ENCODE measurements around the gene FAM193B.

FAM193B gene

DNA sequence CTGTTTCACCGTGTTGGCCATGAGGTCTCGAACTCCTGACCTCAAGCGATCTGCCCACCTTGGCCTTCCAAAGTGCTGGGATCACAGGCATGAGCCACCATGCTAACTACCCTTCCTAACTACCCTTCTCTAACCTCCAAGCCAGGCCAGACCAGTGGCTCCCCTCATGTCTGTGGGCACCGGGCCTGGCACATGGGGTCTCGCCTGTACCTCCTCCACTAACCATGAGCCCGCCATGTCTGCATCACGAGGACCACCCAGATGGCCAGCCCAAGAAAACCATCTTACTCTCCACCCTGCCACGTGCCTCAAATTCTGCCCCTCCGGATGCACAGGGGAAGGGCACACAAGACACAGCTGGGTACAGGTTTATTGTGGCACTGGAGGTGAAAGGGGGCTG is 71.3 kb downstream of the FAM193B start:
- H3K4me3 ChIP-seq (ENCODE audit: low read depth, low read length) = no peak overlapping the region
- TF ChIP-seq, protein P1, sequence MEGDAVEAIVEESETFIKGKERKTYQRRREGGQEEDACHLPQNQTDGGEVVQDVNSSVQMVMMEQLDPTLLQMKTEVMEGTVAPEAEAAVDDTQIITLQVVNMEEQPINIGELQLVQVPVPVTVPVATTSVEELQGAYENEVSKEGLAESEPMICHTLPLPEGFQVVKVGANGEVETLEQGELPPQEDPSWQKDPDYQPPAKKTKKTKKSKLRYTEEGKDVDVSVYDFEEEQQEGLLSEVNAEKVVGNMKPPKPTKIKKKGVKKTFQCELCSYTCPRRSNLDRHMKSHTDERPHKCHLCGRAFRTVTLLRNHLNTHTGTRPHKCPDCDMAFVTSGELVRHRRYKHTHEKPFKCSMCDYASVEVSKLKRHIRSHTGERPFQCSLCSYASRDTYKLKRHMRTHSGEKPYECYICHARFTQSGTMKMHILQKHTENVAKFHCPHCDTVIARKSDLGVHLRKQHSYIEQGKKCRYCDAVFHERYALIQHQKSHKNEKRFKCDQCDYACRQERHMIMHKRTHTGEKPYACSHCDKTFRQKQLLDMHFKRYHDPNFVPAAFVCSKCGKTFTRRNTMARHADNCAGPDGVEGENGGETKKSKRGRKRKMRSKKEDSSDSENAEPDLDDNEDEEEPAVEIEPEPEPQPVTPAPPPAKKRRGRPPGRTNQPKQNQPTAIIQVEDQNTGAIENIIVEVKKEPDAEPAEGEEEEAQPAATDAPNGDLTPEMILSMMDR (IDR thresholded peaks at IDR 0.05; ENCODE audit: low read depth, low read length) = no peak

DNA sequence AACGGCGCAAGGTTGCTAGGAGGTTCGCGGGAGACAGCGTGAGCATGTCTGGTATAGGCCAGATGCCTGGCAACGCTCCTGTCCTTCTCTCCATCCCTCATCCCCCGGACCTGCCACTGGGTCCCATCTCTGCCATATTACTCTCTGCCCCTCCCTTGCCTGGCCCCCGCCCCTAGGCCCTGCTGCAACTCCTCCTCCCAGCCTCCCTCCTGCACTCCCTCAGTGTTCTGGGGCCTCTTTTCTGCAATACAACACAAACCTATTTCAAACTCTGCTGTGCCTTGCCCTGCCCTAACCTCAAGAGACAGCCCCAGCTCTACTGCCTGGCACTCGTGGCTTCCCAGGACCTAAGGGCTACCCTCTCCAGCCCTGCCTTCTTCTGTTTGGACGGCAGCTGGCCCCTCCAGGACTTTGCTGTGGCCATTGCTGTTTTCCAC is 72.0 kb downstream of the FAM193B start:
- no peak overlapping the region for H3K4me3 ChIP-seq (ENCODE audit: low read depth, low read length)
- TF ChIP-seq, protein P1 (IDR thresholded peaks at IDR 0.05; ENCODE audit: low read depth, low read length) = no peak

DNA sequence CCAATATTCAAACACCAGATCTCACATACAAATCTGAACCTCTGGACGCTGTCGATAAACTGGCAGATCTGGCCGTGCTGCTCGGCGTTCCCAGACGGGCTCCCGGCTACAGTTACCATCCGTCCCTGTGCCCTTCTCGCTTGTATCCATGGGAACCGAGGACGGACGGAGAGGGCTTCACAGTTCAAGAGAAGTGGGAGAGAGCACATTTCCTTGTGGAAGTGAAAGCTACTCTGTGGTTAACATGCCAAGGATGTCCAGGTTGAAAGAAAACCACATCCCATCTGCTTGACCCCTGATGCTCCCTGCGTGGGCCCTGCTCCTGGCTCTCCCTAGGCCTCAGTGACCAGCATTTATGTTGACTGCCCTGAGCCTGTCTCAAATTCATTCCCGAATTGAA is 74.6 kb downstream of the FAM193B start:
- no peak overlapping the region for H3K4me3 ChIP-seq (ENCODE audit: low read depth, low read length)
- TF ChIP-seq, protein P1 (IDR thresholded peaks at IDR 0.05; ENCODE audit: low read depth, low read length) = no peak

DNA sequence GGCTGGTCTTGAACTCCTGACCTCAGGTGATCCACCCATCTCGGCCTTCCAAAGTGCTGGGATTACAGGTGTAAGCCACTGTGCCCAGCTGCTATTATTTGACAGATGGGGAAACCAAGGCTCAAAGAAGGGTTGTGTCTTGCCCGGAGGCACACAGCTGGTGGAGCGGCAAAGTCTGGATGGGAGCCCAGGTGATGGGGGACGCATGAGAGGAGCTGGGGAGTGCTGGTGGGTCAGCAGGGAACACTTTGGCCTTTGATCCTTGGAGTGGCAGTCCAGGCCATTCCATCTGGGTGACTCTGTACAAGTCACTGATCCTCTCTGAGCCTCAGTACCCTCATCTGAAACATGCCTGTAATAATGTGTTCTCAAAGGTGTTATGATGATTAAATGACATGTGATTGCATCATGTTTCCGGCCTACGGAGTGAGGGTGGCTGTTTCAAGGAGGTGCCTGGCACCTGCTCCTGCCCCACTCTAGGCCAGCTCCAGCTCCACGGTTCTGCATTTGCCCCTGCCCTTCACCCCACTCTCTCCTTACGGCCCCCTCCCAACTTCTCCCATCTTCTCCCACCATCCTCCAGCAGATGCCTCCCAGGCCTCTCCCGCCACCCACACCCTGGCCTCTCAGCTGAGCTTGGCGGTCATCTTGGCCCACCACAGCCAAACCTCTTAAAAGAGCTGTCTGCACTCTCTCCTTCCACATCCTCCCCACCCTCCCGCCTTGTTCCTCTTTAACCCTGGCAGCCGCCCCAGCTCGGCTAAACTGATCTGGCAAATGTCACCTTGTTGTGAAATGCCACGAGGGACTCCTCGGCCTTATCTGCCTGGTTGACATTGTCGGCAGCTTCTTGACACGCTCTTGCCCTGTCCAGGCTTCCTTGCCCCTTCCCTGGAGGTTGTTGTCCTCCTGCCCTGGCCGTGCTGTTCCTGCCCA is 75.4 kb downstream of the FAM193B start:
- TF ChIP-seq, protein P1 (IDR thresholded peaks at IDR 0.05; ENCODE audit: low read depth, low read length) = no peak

DNA sequence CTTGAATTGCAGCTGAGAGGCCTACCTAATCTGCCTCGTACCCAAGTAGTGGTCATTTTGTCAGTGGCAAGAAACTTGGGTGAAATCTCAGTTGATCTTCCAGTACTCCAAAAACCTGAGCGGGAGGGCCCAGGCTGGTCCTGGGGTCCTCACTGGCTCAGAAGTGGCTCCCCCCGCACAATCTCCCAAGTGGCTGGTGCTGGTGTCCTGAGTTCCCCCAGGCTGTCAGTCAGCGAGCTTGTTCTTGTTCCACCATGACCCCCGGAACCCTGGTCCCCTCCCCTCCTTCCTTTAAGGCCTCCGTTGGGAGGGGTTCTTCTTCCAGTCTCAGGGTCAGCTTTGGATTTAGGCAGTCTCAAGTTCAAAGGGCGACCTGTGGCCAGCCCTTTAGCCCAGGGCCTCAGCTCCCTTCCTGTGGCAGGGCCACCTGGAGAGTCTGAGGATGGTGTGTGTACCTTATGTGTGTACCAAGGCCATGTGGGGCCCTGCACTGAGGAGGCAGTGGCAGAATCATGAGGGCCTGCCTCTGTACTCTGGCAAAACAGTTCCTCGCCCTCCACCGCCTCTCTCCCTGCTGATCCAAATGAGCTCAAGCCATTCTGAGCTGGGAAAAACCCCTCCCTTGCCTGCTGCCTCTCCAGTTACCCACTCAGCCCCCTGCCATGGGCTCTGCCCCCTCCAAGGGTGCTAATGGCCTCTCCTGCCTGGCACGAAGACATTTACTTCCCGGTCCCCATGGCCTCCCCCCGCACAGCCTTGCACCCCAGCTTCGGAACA is 76.5 kb downstream of the FAM193B start:
- TF ChIP-seq, protein P1 (IDR thresholded peaks at IDR 0.05; ENCODE audit: low read depth, low read length) = no peak
- H3K4me3 ChIP-seq (ENCODE audit: low read depth, low read length) = no peak overlapping the region

More for the DNA sequence above, 75.4 kb downstream of the FAM193B start:
- H3K4me3 ChIP-seq (ENCODE audit: low read depth, low read length) = no peak overlapping the region

DNA sequence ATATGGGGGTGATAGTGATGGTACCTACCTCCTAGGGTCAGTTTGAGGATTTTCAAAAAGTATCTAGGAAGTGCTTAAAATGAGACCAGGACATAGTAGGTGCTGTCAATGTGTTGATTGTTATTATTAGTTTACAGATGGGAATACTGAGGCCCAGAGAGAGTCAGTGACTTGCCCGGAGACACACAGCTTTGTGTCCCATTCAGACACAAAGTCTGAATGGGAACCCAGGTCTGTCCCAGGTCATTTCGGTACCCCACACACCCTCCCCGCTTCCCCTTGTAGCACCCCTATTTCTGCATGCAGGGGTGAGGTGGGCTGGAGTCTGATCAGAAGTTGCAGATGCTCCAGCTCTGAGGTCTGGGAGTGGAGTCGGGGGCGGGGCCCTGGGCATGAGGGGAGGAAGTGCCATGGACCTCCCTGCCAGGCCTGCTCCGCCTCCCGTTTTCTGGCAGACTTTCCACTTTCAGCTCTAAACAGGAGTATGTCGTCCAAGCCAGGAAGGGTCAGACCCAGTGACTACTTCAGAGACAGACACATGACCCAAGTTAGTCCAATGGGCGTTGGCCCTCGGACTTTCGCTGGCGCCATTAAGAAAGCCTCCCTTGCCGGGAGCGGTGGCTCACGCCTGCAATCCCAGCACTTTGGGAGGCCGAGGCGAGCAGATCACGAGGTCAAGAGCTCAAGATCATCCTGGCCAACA is 77.7 kb downstream of the FAM193B start:
- TF ChIP-seq, protein P1 (IDR thresholded peaks at IDR 0.05; ENCODE audit: low read depth, low read length) = no peak
- H3K4me3 ChIP-seq (ENCODE audit: low read depth, low read length) = no peak overlapping the region
